Pons (tissue), 1 donor: ENCODE results near the gene LDAF1.
"Not testable (repeated sequence)": the region's sequence is repeated elsewhere in the genome, so short reads cannot be mapped to it uniquely, and the experiment has no call there.

Source experiments
- DNase-seq: peaks from one replicate; pipeline ENCODE4 v3.0.0-alpha.2; 2016; ENCODE audit warnings: low spot score

LDAF1 gene

GRCh38 chr16:21162661-21163151 is 4.2 kb downstream of the LDAF1 start:
- DNase-seq: no peak

GRCh38 chr16:21163576-21163975 is 5.1 kb downstream of the LDAF1 start:
- no peak for DNase-seq

GRCh38 chr16:21164521-21165168 is 6.2 kb downstream of the LDAF1 start:
- no peak for DNase-seq

GRCh38 chr16:21166561-21166961 is 8.1 kb downstream of the LDAF1 start:
- DNase-seq: no peak

GRCh38 chr16:21167360-21167759 is 8.9 kb downstream of the LDAF1 start:
- DNase-seq: no peak

GRCh38 chr16:21167929-21168602 is 9.6 kb downstream of the LDAF1 start:
- DNase-seq: no peak

GRCh38 chr16:21169249-21169981 is 10.9 kb downstream of the LDAF1 start:
- no peak for DNase-seq

GRCh38 chr16:21170116-21170515 is 11.6 kb downstream of the LDAF1 start:
- not testable (repeated sequence) for DNase-seq

GRCh38 chr16:21172650-21173049 is 14.2 kb downstream of the LDAF1 start:
- no peak for DNase-seq

GRCh38 chr16:21175397-21175796 is 16.9 kb downstream of the LDAF1 start:
- no peak for DNase-seq

- no peak for DNase-seq
Observed at GRCh38 chr16:21179126-21179982, 20.9 kb downstream of the LDAF1 start.

GRCh38 chr16:21179983-21180365 is 21.5 kb downstream of the LDAF1 start:
- no peak for DNase-seq

- DNase-seq: no peak
Observed at GRCh38 chr16:21183995-21184394, 25.5 kb downstream of the LDAF1 start.

GRCh38 chr16:21184834-21185233 is 26.4 kb downstream of the LDAF1 start:
- no peak for DNase-seq

- DNase-seq: no peak
Observed at GRCh38 chr16:21185659-21186325, 27.3 kb downstream of the LDAF1 start.

GRCh38 chr16:21186326-21186691 is 27.8 kb downstream of the LDAF1 start:
- peak; percentile 28 for DNase-seq

GRCh38 chr16:21189311-21189710 is 30.8 kb downstream of the LDAF1 start:
- DNase-seq: no peak

- DNase-seq: no peak
Observed at GRCh38 chr16:21190013-21190412, 31.5 kb downstream of the LDAF1 start.

- DNase-seq: no peak
Observed at GRCh38 chr16:21190599-21190998, 32.1 kb downstream of the LDAF1 start.

- no peak for DNase-seq
Observed at GRCh38 chr16:21192991-21193390, 34.5 kb downstream of the LDAF1 start.

GRCh38 chr16:21194771-21195301 is 36.4 kb downstream of the LDAF1 start:
- no peak for DNase-seq
